ENCODE data around the gene PLEKHA8.

- TF ChIP-seq CTCF (conservative IDR thresholded peaks at IDR 0.05; ENCODE audit: low read length): no peak
- no peak for TF ChIP-seq EZH2phosphoT487 (IDR thresholded peaks at IDR 0.05; ENCODE audit: borderline replicate concordance)
Measured at GRCh38 chr7:30070052-30070451, 41.8 kb downstream of the PLEKHA8 start.

Measured in Loucy (cell line).